Calu3 (cell line): ENCODE results near the gene ISYNA1. TPM values are rescaled to one million over a fixed set of nuclear protein-coding genes. Genes with fewer than 3 reads are reported as not detected.

ENCODE experiments used
- BruUV-seq: library from RNA; stranded (reverse); fragments of 400-500 nt; replicated peaks from 2 replicates; lab custom pipeline; 2021; lab: Mats Ljungman, UMichigan
- CTCF ChIA-PET: fragments of 300-600 bp; sonication (Branson Sonifier 250); formaldehyde crosslinking; loops from one replicate; lab custom pipeline; 2022; ENCODE audit warnings: antibody characterized with exemption; lab: Charles Lee
- DNase-seq: peaks from one replicate; pipeline ENCODE4 v3.0.0; 2022
- H3K27ac Mint-ChIP-seq: one replicate; pipeline ENCODE4 v1.8.0; 2022; ENCODE audit warnings: mixed read lengths; ENCODE audit not compliant: unreplicated experiment
- H3K27me3 Mint-ChIP-seq: one replicate; pipeline ENCODE4 v1.8.0; 2022; ENCODE audit warnings: mixed read lengths; ENCODE audit not compliant: unreplicated experiment
- H3K36me3 Mint-ChIP-seq: one replicate; pipeline ENCODE4 v1.8.0; 2022; ENCODE audit warnings: mild to moderate bottlenecking, moderate library complexity, mixed read lengths; ENCODE audit not compliant: insufficient read depth, unreplicated experiment
- H3K4me1 Mint-ChIP-seq: one replicate; pipeline ENCODE4 v1.8.0; 2022; ENCODE audit warnings: mild to moderate bottlenecking, low read depth, mixed read lengths; ENCODE audit not compliant: unreplicated experiment
- H3K4me3 Mint-ChIP-seq: one replicate; pipeline ENCODE4 v1.8.0; 2022; ENCODE audit warnings: mild to moderate bottlenecking, low read depth, moderate library complexity, mixed read lengths; ENCODE audit not compliant: unreplicated experiment
- H3K9me3 Mint-ChIP-seq: one replicate; pipeline ENCODE4 v1.8.0; 2022; ENCODE audit warnings: low read depth, mixed read lengths; ENCODE audit not compliant: unreplicated experiment
- CTCF ChIP-seq: fragments of 200-600 bp; IDR thresholded peaks from one replicate; pipeline ENCODE4 v1.8.0; 2022; ENCODE audit warnings: antibody characterized with exemption; ENCODE audit not compliant: unreplicated experiment
- intact Hi-C: fragments of 100-400 bp; cut with micrococcal nuclease; formaldehyde crosslinking; loops from one replicate; pipeline ENCODE4 v1.10.0; 2022; ENCODE audit not compliant: unreplicated experiment
- total RNA-seq: library from RNA; stranded (reverse); gene quantifications from 2 replicates; pipeline ENCODE4 v1.2.3, GENCODE V29; 2022

Gene ISYNA1
- total RNA-seq, 1 experiment from 2014 or later, result 94.9 TPM

- TSS peak; percentile 42 for BruUV-seq
- Mint-ChIP-seq H3K4me1 (peaks cover 17% of the 10 kb centered on the region), H3K27ac (no peak overlapping the region), H3K36me3 (peaks cover 43% of the 10 kb centered on the region), H3K27me3 (no peaks in the 10 kb centered on the region), H3K4me3 (peak overlapping the region; percentile 83), H3K9me3 (no peaks in the 10 kb centered on the region)
- intact Hi-C loops, result no loop called here
- CTCF ChIA-PET, result interaction anchor here (0.6 kb wide), 1 partner anchor 637 kb away, joined by 9 read pairs; no protein-coding TSS in a partner anchor
- DNase-seq, result no peak
- no peak for TF ChIP-seq CTCF
Observed at GRCh38 chr19:18420930-18421329, 17.0 kb downstream of the ISYNA1 start.

- H3K27me3 Mint-ChIP-seq, result no peaks in the 10 kb centered on the region
- peak overlapping the region; percentile 51 for H3K27ac Mint-ChIP-seq
- no TSS peak for BruUV-seq
- peaks cover 48% of the 10 kb centered on the region for H3K36me3 Mint-ChIP-seq
- TF ChIP-seq CTCF, result no peak
- peaks cover 17% of the 10 kb centered on the region for H3K4me1 Mint-ChIP-seq
- CTCF ChIA-PET, result interaction anchor here (0.6 kb wide), 1 partner anchor 152 kb away, joined by 5 read pairs; no protein-coding TSS in a partner anchor
- intact Hi-C loops, result loop anchor here (10.0 kb wide), 1 partner anchor 145 kb away; the partner anchor contains the start of gene IQCN
- no peak for DNase-seq
- H3K4me3 Mint-ChIP-seq, result peak overlapping the region; percentile 83
- H3K9me3 Mint-ChIP-seq, result no peaks in the 10 kb centered on the region
Observed at GRCh38 chr19:18419699-18420460, 18.1 kb downstream of the ISYNA1 start.

GRCh38 chr19:18419195-18419698 lies 18.7 kb downstream of the ISYNA1 start, which contains the start of gene SSBP4:
TSS of gene SSBP4 (plus strand) at chr19:18419398. CDS start at chr19:18419649, 251 bp downstream.
- DNase-seq, result peak; percentile 79
- intact Hi-C loops, result loop anchor here (10.0 kb wide), 1 partner anchor 144 kb away; the partner anchor contains the start of gene IQCN

More at GRCh38 chr19:18419195-18419698, 18.7 kb downstream of the ISYNA1 start, which contains the start of gene SSBP4:
- BruUV-seq, result no TSS peak
- no peak for TF ChIP-seq CTCF
- Mint-ChIP-seq H3K9me3 (no peaks in the 10 kb centered on the region), H3K27me3 (no peaks in the 10 kb centered on the region), H3K27ac (peak within 1 kb of the TSS; percentile 51), H3K4me3 (peak within 1 kb of the TSS; percentile 83), H3K4me1 (peaks cover 23% of the 10 kb centered on the region), H3K36me3 (peaks cover 48% of the 10 kb centered on the region)
- CTCF ChIA-PET, result no interaction called here
